Activated T-cell treated with anti-CD3 and anti-CD28 coated beads, Interleukin-2, amount 50 U/mL, for 4 hours (primary cell): ENCODE data around the gene RIMBP2. TPM values are rescaled to one million over a fixed set of nuclear protein-coding genes. Genes with fewer than 3 reads are reported as not detected.

Experiments used
- ATAC-seq, 2 donors: fragments of 200-7000 bp; cut with Tn5 transposase; one replicate each; pipeline ENCODE4 v1.10.0; 2021
- DNase-seq: peaks from one replicate; pipeline ENCODE4 v3.0.0-alpha.2; 2020
- H3K27me3 Mint-ChIP-seq: one replicate; pipeline ENCODE4 v1.8.0; 2021; ENCODE audit warnings: low read depth, mixed read lengths
- H3K36me3 Mint-ChIP-seq: one replicate; pipeline ENCODE4 v1.8.0; 2022; ENCODE audit warnings: mixed read lengths; ENCODE audit not compliant: insufficient read depth
- H3K4me1 Mint-ChIP-seq: one replicate; pipeline ENCODE4 v1.8.0; 2021; ENCODE audit warnings: low read depth, mixed read lengths
- H3K4me3 Mint-ChIP-seq: one replicate; pipeline ENCODE4 v1.8.0; 2021; ENCODE audit warnings: mild to moderate bottlenecking, moderate library complexity, mixed read lengths
- H3K9me3 Mint-ChIP-seq: one replicate; pipeline ENCODE4 v1.8.0; 2021; ENCODE audit warnings: mixed read lengths
- total RNA-seq, 3 donors: library from RNA; stranded (reverse); gene quantifications; one replicate each; pipeline ENCODE4 v1.2.1, GENCODE V29; 2021

RIMBP2 gene
- total RNA-seq, 3 donors from 2014 or later: not detected

GRCh38 chr12:130481392-130481879 is 234.7 kb downstream of the RIMBP2 start:
- Mint-ChIP-seq H3K9me3 (no peaks in the 10 kb centered on the region), H3K4me3 (no peak overlapping the region), H3K4me1 (no peaks in the 10 kb centered on the region), H3K36me3 (no peaks in the 10 kb centered on the region), H3K27me3 (no peaks in the 10 kb centered on the region)
- ATAC-seq (no peak), DNase-seq (no peak)

DNA sequence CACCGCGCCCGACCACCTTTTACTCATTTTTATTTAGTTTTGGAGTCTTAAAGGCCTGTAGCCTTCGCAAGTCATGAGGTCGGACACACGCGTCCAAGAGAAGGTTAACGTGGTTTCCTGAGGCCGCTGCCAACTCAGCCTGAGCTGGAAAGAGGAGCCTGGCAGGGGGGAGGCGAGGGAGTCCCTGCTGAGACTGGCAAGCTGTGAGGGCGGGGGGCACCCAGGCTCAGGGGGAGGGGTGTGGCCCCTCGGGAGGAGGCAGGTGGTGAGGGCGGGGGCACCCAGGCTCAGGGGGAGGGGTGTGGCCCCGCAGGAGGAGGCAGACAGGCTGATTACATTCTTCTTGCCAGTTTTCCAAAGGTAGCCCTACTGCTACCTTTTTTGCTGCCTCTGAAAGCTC is 235.2 kb downstream of the RIMBP2 start:
- H3K4me1 Mint-ChIP-seq: no peaks in the 10 kb centered on the region
- H3K4me3 Mint-ChIP-seq: no peak overlapping the region
- ATAC-seq: no peak
- H3K36me3 Mint-ChIP-seq: no peaks in the 10 kb centered on the region
- no peaks in the 10 kb centered on the region for H3K9me3 Mint-ChIP-seq
- no peaks in the 10 kb centered on the region for H3K27me3 Mint-ChIP-seq
- DNase-seq: no peak

- H3K4me3 Mint-ChIP-seq: no peak overlapping the region
- no peak for DNase-seq
- no peak for ATAC-seq
- no peaks in the 10 kb centered on the region for H3K9me3 Mint-ChIP-seq
- no peaks in the 10 kb centered on the region for H3K27me3 Mint-ChIP-seq
- no peaks in the 10 kb centered on the region for H3K36me3 Mint-ChIP-seq
- H3K4me1 Mint-ChIP-seq: no peaks in the 10 kb centered on the region
Observed at GRCh38 chr12:130480231-130480630, 235.9 kb downstream of the RIMBP2 start.

- H3K4me3 Mint-ChIP-seq: no peak overlapping the region
- no peaks in the 10 kb centered on the region for H3K36me3 Mint-ChIP-seq
- H3K9me3 Mint-ChIP-seq: no peaks in the 10 kb centered on the region
- ATAC-seq (no peak), DNase-seq (no peak)
- no peaks in the 10 kb centered on the region for H3K27me3 Mint-ChIP-seq
- H3K4me1 Mint-ChIP-seq: no peaks in the 10 kb centered on the region
Observed at GRCh38 chr12:130479401-130480125, 236.5 kb downstream of the RIMBP2 start.

DNA sequence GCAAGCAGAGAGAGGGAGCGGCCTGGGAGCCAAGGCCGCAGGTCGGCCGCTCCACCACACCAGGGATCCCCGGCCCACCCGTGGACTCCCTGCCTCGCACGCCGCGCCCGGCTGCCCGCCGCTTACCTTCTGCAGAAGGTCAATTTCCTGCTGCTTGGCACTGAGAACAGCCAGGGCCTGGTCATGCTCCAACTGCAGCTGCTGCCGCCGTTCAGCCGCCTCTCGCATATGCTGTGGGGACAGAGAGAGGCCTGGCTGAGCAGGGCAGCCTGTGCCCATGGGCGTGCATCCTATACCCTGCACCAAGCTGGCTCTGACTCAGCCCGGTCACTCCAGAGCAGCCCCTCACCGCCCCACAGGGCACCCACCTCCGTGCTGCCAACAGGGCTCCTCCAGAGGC is 237.3 kb downstream of the RIMBP2 start:
- ATAC-seq: no peak
- Mint-ChIP-seq H3K9me3 (no peaks in the 10 kb centered on the region), H3K36me3 (no peaks in the 10 kb centered on the region), H3K4me1 (no peaks in the 10 kb centered on the region), H3K4me3 (no peak overlapping the region), H3K27me3 (no peaks in the 10 kb centered on the region)
- no peak for DNase-seq

DNA sequence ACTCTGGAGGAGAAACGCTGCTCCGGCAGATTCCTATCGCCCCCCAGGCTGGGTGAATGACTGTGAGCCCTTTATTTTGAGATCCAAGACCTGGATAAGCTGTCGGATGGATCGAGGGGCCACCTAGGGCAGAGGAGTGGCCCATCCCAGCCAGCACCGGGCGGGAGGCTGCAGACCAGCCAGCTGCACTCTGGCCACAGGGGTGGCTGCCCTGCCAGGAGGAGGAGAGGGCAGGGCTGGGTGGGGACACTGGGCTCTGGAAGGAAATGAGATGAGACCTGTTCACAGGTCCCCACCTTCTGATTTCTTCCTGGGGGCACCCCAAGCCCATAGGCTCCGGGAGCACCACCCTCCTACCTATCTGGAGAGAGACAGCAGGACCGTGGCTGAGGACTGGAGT is 238.4 kb downstream of the RIMBP2 start:
- Mint-ChIP-seq H3K9me3 (no peaks in the 10 kb centered on the region), H3K4me3 (no peak overlapping the region), H3K27me3 (no peaks in the 10 kb centered on the region), H3K36me3 (no peaks in the 10 kb centered on the region), H3K4me1 (no peaks in the 10 kb centered on the region)
- DNase-seq (no peak), ATAC-seq (no peak)

GRCh38 chr12:130477266-130477665 is 238.8 kb downstream of the RIMBP2 start:
- H3K4me1 Mint-ChIP-seq: no peaks in the 10 kb centered on the region
- H3K36me3 Mint-ChIP-seq: no peaks in the 10 kb centered on the region
- DNase-seq (no peak), ATAC-seq (no peak)
- no peaks in the 10 kb centered on the region for H3K9me3 Mint-ChIP-seq
- H3K27me3 Mint-ChIP-seq: no peaks in the 10 kb centered on the region
- no peak overlapping the region for H3K4me3 Mint-ChIP-seq

- H3K36me3 Mint-ChIP-seq: no peaks in the 10 kb centered on the region
- no peak for DNase-seq
- ATAC-seq: no peak
- no peak overlapping the region for H3K4me3 Mint-ChIP-seq
- H3K27me3 Mint-ChIP-seq: no peaks in the 10 kb centered on the region
- H3K9me3 Mint-ChIP-seq: no peaks in the 10 kb centered on the region
- no peaks in the 10 kb centered on the region for H3K4me1 Mint-ChIP-seq
Observed at GRCh38 chr12:130476451-130477135, 239.5 kb downstream of the RIMBP2 start.

GRCh38 chr12:130474599-130475269 is 241.4 kb downstream of the RIMBP2 start:
- no peak for ATAC-seq
- Mint-ChIP-seq H3K9me3 (no peaks in the 10 kb centered on the region), H3K4me3 (no peak overlapping the region), H3K27me3 (no peaks in the 10 kb centered on the region), H3K4me1 (no peaks in the 10 kb centered on the region), H3K36me3 (no peaks in the 10 kb centered on the region)
- no peak for DNase-seq

DNA sequence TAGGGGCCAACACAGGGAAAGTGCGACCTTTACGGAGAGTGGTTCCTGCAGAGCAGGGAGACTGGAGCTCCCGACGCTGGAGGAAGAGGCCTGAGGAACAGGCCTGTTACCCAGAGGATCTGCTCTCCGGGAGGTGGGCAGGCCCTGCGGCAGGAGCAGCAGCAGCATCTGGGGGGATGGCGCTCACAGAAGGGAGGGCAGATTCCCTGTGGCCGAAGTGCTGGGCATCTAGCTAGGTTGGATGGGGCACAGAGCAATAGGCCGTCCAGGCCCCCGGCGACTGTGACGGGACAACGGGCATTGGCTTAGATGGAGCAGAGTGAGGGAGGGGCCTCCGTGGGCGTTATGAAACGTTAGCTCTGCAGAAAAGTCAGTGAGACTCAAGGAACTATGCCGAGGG is 242.8 kb downstream of the RIMBP2 start:
- Mint-ChIP-seq H3K4me3 (no peak overlapping the region), H3K9me3 (no peaks in the 10 kb centered on the region), H3K4me1 (no peaks in the 10 kb centered on the region), H3K27me3 (no peaks in the 10 kb centered on the region), H3K36me3 (no peaks in the 10 kb centered on the region)
- ATAC-seq (no peak), DNase-seq (no peak)

DNA sequence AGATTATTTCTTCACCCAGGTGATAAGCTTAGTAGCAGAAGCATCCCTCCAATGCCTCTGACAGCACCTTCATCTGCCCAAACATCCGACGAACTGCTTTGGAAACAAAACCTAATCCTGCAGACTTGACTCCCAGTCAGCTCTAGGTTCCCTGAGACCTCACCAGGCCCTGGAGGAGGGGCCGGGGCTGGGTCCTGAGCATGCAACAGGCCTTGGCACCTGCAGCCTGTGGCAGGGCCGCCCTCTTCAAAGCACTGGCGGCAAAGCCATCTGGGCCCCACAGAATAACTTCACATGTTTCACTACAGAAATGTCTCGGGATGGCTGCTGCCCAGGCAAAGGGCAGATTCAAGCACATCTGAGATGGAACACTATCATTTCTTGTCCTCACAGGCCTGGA is 245.1 kb downstream of the RIMBP2 start:
- no peak for ATAC-seq
- Mint-ChIP-seq H3K4me3 (no peak overlapping the region), H3K4me1 (no peaks in the 10 kb centered on the region), H3K36me3 (no peaks in the 10 kb centered on the region), H3K9me3 (peaks cover 13% of the 10 kb centered on the region), H3K27me3 (no peaks in the 10 kb centered on the region)
- DNase-seq: no peak

GRCh38 chr12:130469552-130469951 is 246.5 kb downstream of the RIMBP2 start:
- Mint-ChIP-seq H3K36me3 (no peaks in the 10 kb centered on the region), H3K9me3 (peaks cover 13% of the 10 kb centered on the region), H3K4me3 (no peak overlapping the region), H3K27me3 (no peaks in the 10 kb centered on the region), H3K4me1 (no peaks in the 10 kb centered on the region)
- ATAC-seq (no peak), DNase-seq (no peak)

DNA sequence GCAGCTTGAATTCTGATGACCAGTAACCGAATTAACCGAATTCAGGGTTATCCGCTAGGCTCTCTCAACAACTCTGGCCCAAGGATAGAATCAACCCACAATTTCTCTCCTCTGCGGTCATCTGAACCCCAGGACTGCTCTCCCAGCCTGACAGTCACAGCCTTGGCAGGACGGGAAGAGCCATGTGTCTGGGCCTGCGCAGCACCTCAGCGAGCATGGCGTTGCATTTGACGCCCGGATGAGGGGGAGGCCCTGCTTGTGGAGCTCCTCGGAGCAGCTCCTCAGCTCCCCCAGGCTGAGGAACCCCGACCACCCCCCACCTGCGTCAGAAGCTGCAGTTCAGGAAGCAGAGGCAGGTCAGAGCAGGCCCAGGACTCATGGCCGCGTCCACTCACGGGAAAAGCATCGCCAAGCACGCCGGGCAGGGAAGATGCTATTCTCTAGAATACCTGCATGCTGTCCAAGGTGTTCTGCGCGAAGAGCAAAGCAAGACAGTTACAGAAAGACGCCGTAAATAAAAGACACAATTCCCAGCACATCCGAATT is 247.3 kb downstream of the RIMBP2 start:
- DNase-seq (no peak), ATAC-seq (no peak)
- Mint-ChIP-seq H3K4me3 (no peak overlapping the region), H3K36me3 (no peaks in the 10 kb centered on the region), H3K9me3 (peaks cover 13% of the 10 kb centered on the region), H3K4me1 (no peaks in the 10 kb centered on the region), H3K27me3 (no peaks in the 10 kb centered on the region)

DNA sequence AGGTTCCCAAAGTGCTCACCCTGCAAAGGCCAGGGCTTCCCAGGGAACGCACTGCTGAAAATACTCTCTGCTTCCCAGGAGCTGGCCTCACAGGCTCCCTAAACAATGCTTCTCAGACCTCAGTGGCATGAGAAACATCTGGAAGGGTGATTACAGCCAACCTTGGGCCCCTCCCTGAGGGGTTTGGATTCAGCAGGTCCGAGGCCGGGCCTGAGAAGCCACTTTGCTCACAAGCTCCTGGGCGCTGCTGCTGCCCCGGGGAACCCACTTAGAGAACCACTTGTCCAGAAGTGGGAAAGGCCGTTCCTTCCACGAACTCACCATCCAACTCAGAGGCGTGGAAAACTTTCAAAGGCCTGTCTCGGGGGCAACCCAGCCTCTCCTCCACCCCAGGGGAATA is 247.9 kb downstream of the RIMBP2 start:
- no peaks in the 10 kb centered on the region for H3K36me3 Mint-ChIP-seq
- no peak overlapping the region for H3K4me3 Mint-ChIP-seq
- no peaks in the 10 kb centered on the region for H3K27me3 Mint-ChIP-seq
- peaks cover 13% of the 10 kb centered on the region for H3K9me3 Mint-ChIP-seq
- DNase-seq (no peak), ATAC-seq (no peak)
- no peaks in the 10 kb centered on the region for H3K4me1 Mint-ChIP-seq
